ENCODE data around the gene SMIM43. TPM values are rescaled to one million over a fixed set of nuclear protein-coding genes. Genes with fewer than 3 reads are reported as not detected.
"Not testable (repeated sequence)": the region's sequence is repeated elsewhere in the genome, so short reads cannot be mapped to it uniquely, and the experiment has no call there.

The SMIM43 gene
- polyA plus RNA-seq, 6 donors from 2014 or later: not detected

GRCh38 chr4:121773883-121774282 lies 8.9 kb upstream of the SMIM43 start:
- H3K27me3 Mint-ChIP-seq: peaks cover 23 to 51% (median 34%) of the 10 kb centered on the region in 3 donors

DNA sequence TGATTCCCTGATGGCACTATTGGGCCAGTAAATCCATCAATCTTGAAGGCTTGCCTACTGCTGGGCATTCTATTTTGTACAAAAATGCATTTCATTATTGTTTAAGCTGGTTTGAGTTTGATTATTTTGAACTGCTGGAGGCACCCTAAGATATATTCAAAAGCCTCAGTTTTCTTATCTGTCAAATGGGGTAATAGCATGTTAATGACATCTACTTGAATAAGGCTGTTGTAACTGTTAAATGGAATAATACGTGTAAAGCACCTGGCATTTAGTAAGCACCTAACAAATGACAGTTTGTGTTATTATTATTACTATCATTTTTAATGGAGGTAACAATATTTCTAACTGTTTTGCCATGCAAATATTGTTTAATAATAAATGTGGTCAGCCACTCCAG lies 6.9 kb upstream of the SMIM43 start:
- Mint-ChIP-seq H3K4me3 (no peak overlapping the region), H3K4me1 (no peaks in the 10 kb centered on the region), H3K36me3 (no peaks in the 10 kb centered on the region), H3K27me3 (peaks cover 37 to 60% (median 45%) of the 10 kb centered on the region in 3 donors), H3K9me3 (peaks cover 0 to 2% (median 0%) of the 10 kb centered on the region in 7 donors), H3K27ac (no peak overlapping the region)
- DNase-seq (no peak), ATAC-seq (ENCODE audit: low read depth in 2 of 2) (no peak)

More at GRCh38 chr4:121773883-121774282, 8.9 kb upstream of the SMIM43 start:
- Mint-ChIP-seq H3K4me1 (no peaks in the 10 kb centered on the region), H3K36me3 (no peaks in the 10 kb centered on the region), H3K9me3 (peaks cover 0 to 2% (median 0%) of the 10 kb centered on the region in 7 donors), H3K4me3 (peak overlapping the region in 1 of 8 donors; percentile 62), H3K27ac (no peak overlapping the region)
- DNase-seq (no peak), ATAC-seq (ENCODE audit: low read depth in 2 of 2) (no peak)

DNA sequence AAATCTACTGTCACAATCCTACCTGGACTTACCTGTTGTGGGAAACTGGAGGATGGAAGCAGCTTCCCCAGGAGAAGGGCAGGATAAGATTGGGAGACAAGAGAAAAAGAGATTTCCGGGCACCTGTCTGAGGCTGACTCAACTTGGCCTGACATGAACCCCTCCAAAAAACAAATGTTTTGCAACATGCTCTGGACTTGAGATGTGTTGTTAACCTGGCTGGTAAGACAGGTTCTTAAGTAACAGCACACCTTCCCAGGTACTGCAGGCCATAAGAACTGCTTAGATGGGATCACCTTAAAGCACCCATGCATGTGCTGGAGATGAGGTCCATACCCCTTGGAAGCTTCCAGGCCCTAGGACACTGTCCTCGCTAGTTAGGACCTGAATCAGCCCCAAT lies 4.4 kb upstream of the SMIM43 start:
- Mint-ChIP-seq H3K27ac (no peak overlapping the region), H3K27me3 (peaks cover 54 to 74% (median 70%) of the 10 kb centered on the region in 3 donors), H3K9me3 (peaks cover 0 to 2% (median 0%) of the 10 kb centered on the region in 7 donors), H3K4me3 (no peak overlapping the region), H3K4me1 (peaks cover 3 to 5% (median 4%) of the 10 kb centered on the region in 3 donors), H3K36me3 (no peaks in the 10 kb centered on the region)
- ATAC-seq (ENCODE audit: low read depth in 2 of 2) (no peak), DNase-seq (no peak)

- ATAC-seq (ENCODE audit: low read depth in 2 of 2) (no peak), DNase-seq (no peak)
- Mint-ChIP-seq H3K27ac (no peak overlapping the region), H3K27me3 (peaks cover 67 to 91% (median 80%) of the 10 kb centered on the region in 3 donors), H3K4me1 (peaks cover 5 to 8% (median 7%) of the 10 kb centered on the region in 3 donors), H3K4me3 (no peak overlapping the region), H3K36me3 (no peaks in the 10 kb centered on the region), H3K9me3 (peaks cover 0 to under 1% (median 0%) of the 10 kb centered on the region in 7 donors)
These were observed 2.2 kb upstream of the SMIM43 start for GRCh38 chr4:121767166-121767565.

- Mint-ChIP-seq H3K4me1 (peaks cover 5 to 8% (median 7%) of the 10 kb centered on the region in 3 donors), H3K27me3 (peaks cover 69 to 92% (median 78%) of the 10 kb centered on the region in 3 donors), H3K36me3 (no peaks in the 10 kb centered on the region), H3K9me3 (no peaks in the 10 kb centered on the region), H3K27ac (no peak overlapping the region), H3K4me3 (no peak overlapping the region)
- DNase-seq: no peak
- ATAC-seq (ENCODE audit: low read depth in 2 of 2): no peak
These were observed 1.1 kb upstream of the SMIM43 start for GRCh38 chr4:121765971-121766538.

GRCh38 chr4:121765368-121765705 lies 373 bp upstream of the SMIM43 start:
- Mint-ChIP-seq H3K9me3 (no peaks in the 10 kb centered on the region), H3K36me3 (no peaks in the 10 kb centered on the region), H3K27me3 (peaks cover 67 to 84% (median 73%) of the 10 kb centered on the region in 3 donors), H3K4me1 (peaks cover 5 to 8% (median 7%) of the 10 kb centered on the region in 3 donors), H3K4me3 (peak overlapping the region in 6 of 8 donors; percentile 22 to 65 (median 39)), H3K27ac (no peak overlapping the region)
- no peak for DNase-seq
- no peak for ATAC-seq (ENCODE audit: low read depth in 2 of 2)

DNA sequence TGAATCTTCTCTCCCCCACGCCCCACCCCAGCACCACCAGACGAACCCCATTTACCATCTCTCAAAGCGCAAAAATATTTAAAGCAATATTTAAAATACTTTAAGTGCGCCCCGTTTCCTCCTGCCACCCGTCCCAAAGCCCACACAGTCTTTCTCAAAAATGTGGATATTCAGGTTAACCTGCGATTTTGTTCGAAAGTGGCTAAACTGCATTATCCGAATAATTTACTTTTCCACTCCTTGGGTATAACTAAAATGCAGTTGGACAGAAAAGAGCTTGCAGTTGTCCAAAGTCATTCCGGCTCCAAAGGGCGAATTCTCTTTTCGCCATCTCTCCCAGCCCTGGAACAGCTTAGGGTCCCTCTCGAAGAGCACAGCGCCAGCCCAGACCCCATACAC lies 662 bp downstream of the SMIM43 start:
- Mint-ChIP-seq H3K27ac (peak overlapping the region in 1 of 6 donors; percentile 3), H3K9me3 (no peaks in the 10 kb centered on the region), H3K27me3 (peaks cover 62 to 74% (median 74%) of the 10 kb centered on the region in 3 donors), H3K4me1 (peaks cover 5 to 8% (median 7%) of the 10 kb centered on the region in 3 donors), H3K4me3 (peak overlapping the region in 4 of 8 donors; percentile 26 to 53 (median 33)), H3K36me3 (no peaks in the 10 kb centered on the region)
- no peak for DNase-seq
- ATAC-seq (ENCODE audit: low read depth in 2 of 2): no peak

- DNase-seq: no peak
- ATAC-seq (ENCODE audit: low read depth in 2 of 2): no peak
- H3K27ac Mint-ChIP-seq: no peak overlapping the region
- no peaks in the 10 kb centered on the region for H3K36me3 Mint-ChIP-seq
- H3K27me3 Mint-ChIP-seq: peaks cover 42 to 56% (median 44%) of the 10 kb centered on the region in 3 donors
- H3K4me1 Mint-ChIP-seq: peaks cover 1 to 5% (median 4%) of the 10 kb centered on the region in 3 donors
- no peak overlapping the region for H3K4me3 Mint-ChIP-seq
- peaks cover 0 to 4% (median 0%) of the 10 kb centered on the region in 7 donors for H3K9me3 Mint-ChIP-seq
These were observed 4.8 kb downstream of the SMIM43 start for GRCh38 chr4:121760205-121760604.

DNA sequence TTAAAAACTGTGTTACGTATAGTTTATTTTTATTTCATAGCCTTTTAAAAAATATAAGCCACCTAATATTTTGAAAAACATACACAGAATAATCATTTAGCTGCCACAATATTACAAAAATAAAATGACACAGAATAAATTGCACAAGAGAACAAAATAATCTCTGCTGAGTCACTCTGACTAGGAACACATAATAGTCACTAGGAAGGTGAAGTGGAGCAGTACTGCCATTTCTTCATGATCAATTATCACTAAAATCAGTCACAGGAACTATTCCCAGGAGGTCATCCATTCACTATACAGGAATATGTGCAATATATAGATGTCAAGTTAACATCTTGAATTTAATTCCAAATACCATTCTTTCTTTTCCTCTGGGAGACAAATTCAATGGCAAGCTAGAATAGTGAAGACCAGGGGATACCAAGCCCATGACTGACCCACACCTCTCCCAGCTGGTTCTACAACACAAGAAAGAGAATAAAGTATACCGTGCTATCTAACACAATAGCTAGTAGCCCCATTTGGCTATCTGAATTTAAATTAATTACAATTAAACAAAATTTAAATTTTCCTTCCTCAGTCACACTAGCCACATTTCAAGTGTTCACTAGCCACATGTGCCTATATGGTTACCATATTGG lies 5.9 kb downstream of the SMIM43 start:
- ATAC-seq (ENCODE audit: low read depth in 2 of 2) (no peak), DNase-seq (no peak)
- peaks cover 0 to 2% (median 2%) of the 10 kb centered on the region in 3 donors for H3K4me1 Mint-ChIP-seq
- H3K27me3 Mint-ChIP-seq: peaks cover 41 to 54% (median 48%) of the 10 kb centered on the region in 3 donors
- no peak overlapping the region for H3K4me3 Mint-ChIP-seq
- no peaks in the 10 kb centered on the region for H3K36me3 Mint-ChIP-seq
- peaks cover 0 to 8% (median 2%) of the 10 kb centered on the region in 7 donors for H3K9me3 Mint-ChIP-seq
- no peak overlapping the region for H3K27ac Mint-ChIP-seq

DNA sequence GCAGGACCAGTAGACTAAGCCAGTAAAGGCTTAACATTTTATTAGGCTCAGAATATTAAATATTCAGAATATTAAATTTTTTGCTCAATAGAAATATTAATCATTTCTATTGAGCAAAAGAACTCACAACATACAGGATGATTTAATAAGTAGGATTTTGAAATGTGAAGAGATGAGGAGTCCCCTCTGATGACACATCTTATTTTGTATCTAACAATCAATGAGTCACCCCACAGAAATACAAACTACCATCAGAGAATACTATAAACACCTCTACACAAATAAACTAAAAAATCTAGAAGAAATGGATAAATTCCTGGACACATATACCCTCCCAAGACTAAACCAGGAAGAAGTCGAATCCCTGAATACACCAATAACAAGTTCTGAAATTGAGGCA lies 12.8 kb downstream of the SMIM43 start:
- not testable (repeated sequence) for H3K4me1 Mint-ChIP-seq; H3K27ac Mint-ChIP-seq; H3K9me3 Mint-ChIP-seq; ATAC-seq (ENCODE audit: low read depth in 2 of 2); DNase-seq; H3K36me3 Mint-ChIP-seq; H3K4me3 Mint-ChIP-seq
- H3K27me3 Mint-ChIP-seq: peaks cover 27 to 46% (median 44%) of the 10 kb centered on the region in 3 donors

DNA sequence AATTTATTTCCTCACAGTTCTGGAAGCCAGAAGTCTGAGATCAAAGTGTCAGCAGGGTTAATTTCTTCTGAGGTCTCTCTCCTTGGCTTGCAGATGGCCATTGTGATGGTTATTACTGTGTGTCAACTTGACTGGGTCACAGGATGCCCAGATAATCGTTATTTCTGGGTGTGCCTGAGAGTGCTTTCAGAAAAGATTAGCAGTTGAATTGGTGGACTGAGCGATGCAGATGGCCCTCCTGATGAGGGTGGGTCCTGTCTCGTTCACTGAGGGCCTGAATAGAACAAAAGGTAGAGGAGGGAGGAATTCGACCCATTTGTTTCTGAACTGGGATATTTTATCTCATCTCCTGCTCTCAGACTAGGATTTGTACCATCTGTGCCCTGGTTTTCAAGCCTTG lies 15.7 kb downstream of the SMIM43 start:
- ATAC-seq (ENCODE audit: low read depth in 2 of 2): no peak
- Mint-ChIP-seq H3K27ac (no peak overlapping the region), H3K4me1 (no peaks in the 10 kb centered on the region)

GRCh38 chr4:121742794-121743193 lies 22.2 kb downstream of the SMIM43 start:
- no peaks in the 10 kb centered on the region for H3K36me3 Mint-ChIP-seq
- H3K9me3 Mint-ChIP-seq: peaks cover 0 to 5% (median 0%) of the 10 kb centered on the region in 7 donors
- peaks cover 12 to 31% (median 28%) of the 10 kb centered on the region in 3 donors for H3K27me3 Mint-ChIP-seq
- H3K27ac Mint-ChIP-seq: no peak overlapping the region
- ATAC-seq (ENCODE audit: low read depth in 2 of 2) (no peak), DNase-seq (no peak)
- H3K4me3 Mint-ChIP-seq: no peak overlapping the region
- no peaks in the 10 kb centered on the region for H3K4me1 Mint-ChIP-seq

More for the DNA sequence above, 15.7 kb downstream of the SMIM43 start:
- Mint-ChIP-seq H3K9me3 (peaks cover 0 to 9% (median 0%) of the 10 kb centered on the region in 7 donors), H3K27me3 (peaks cover 13 to 27% (median 26%) of the 10 kb centered on the region in 3 donors), H3K4me3 (no peak overlapping the region), H3K36me3 (no peaks in the 10 kb centered on the region)
- no peak for DNase-seq

DNA sequence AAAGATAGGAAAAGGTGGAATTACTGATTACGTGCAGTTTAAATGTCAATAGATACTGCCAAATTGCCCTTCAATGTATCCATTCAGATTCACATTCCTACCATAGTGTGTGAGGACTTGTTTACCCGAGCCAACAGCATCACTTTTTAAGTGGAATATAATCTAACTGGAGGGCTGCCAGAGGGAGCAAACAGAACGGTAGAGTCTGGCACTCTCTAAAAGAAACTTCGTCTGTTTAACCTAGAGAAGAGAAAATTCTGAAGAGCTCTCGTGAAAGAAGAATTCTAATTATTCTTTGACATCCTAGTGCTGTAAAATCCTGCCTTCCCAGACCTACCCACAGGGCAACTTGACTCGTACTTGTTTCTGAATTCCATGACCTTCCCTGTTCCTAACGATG lies 23.2 kb downstream of the SMIM43 start:
- Mint-ChIP-seq H3K9me3 (peaks cover 0 to 5% (median 0%) of the 10 kb centered on the region in 7 donors), H3K4me1 (no peaks in the 10 kb centered on the region), H3K36me3 (no peaks in the 10 kb centered on the region), H3K27me3 (peaks cover 9 to 33% (median 28%) of the 10 kb centered on the region in 3 donors), H3K27ac (no peak overlapping the region), H3K4me3 (no peak overlapping the region)
- ATAC-seq (ENCODE audit: low read depth in 2 of 2) (no peak), DNase-seq (no peak)
